COLO668 (cell line): Measurements from ENCODE around the gene MED13L.
"Not testable (repeated sequence)": the region's sequence is repeated elsewhere in the genome, so short reads cannot be mapped to it uniquely, and the experiment has no call there.

Source experiments
- DNase-seq: peaks from one replicate; lab custom pipeline; 2025; ENCODE audit not compliant: unreplicated experiment; lab: John Stamatoyannopoulos, UW

The MED13L gene

DNA sequence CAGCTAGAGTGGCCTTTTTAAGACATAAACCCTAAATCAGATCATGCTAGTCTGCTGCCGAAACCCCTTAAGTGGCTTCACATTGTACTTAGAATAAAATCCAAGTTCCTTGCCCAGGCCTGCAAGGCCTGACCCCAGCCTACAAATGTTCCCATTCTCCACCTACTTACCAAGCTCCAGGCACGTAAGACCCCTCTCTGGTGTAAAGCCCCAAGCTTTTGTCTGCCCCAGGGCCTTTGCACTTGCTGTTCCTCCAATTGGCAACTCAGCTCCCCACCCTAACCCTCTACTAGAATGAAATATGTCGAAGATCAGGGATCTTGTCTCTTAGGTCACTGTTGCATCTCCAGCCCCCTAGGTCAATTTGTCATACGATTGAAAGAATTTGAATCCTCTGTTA is 27.1 kb upstream of the MED13L start:
- no peak for DNase-seq

DNA sequence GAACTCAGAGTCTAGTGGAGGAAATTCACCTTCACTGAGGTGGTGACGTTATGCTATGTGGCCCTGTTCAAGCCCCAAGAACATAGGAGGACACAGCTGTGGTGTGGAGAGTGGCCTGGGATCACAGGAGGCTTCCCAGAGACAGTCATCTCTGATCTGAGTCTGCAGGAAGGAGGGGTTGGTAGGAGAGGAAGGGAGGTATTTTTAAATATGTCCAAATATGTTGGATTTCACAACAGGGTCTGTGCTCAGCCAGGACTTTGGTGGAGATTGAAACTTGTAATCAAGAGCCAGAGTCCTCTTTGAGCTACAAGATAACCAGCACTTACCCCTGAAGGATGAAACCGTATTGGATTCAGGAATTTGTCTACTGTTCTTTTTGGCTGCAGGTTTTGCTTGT is 26.4 kb upstream of the MED13L start:
- no peak for DNase-seq

DNA sequence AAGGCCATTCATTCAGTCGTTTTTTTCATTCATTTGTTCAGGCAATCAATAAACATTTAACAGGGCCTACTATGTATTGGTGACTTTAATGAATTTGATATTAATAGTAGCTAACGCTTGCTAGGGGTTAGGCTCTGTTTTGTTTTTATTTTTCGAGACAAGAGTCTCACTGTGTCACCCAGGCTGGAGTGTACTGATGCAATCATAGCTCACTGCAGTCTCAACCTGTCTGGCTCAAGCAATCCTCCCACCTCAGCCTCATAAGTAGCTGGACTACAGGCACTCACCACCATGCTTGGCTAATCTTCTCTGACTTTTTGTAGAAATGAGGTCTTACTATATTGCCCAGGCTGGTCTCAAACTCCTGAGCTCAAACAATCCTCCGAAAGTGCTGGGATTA is 25.6 kb upstream of the MED13L start:
- DNase-seq: no peak

DNA sequence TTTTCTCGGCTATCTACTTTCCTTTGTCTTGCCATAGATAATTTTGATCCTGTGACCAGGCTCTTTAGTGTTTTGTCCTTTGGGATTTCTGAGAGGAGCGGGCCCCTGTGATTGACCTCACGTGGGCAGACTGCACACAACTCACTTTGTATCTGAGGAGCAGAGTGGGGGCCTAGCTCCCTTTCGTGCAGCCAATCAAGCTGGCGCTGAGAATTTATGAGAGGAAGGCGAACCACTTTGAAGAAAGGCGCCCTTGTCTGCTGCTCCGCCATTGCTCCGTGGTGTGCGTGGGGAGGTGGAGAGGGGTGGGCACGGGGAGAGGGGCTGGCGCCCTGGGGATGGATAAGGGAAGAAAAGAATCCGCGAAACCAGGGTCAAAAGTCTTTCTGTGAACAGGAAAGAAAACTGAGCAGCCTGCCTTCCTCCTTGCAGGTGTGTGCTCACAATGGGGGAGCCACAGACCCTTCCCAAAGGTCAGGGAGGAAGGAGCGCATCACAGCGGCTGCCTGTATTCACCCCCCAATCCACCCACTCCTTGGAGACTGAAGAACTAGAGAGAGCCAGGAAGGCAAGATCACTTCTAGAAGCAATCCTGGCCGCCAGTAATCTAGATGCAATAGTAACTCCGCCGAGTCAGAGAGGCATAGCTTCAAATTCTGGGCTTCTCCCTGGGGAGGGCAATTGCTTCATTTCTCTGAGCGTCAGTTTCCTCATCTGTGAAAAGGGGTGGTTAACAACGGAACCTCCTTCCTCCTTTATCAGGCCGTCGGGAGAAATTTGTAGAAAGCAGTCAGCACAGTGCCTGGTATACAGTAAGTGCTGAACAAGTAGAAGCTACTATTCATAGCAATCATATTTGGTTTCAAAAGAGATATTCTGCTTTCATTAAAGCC is 24.9 kb upstream of the MED13L start:
- no peak for DNase-seq

DNA sequence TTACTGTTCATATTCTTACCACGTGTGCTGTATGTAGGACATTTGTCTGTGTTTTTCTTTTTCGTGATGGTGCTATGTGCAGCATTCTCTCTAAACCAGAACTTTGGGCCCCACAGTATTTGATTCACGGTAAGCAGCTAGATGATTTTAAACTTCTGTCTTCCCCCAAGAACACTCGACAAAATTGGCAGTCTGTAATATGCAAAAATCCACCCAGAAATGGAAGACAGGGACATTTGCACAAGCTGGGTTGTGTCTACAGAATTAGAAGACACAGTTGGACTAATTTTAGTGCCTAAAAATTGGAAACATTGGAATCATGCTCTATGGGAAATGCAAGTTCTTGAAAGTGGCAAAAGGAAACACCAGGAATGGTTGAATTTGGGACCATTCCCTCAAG is 24.1 kb upstream of the MED13L start:
- DNase-seq: no peak

DNA sequence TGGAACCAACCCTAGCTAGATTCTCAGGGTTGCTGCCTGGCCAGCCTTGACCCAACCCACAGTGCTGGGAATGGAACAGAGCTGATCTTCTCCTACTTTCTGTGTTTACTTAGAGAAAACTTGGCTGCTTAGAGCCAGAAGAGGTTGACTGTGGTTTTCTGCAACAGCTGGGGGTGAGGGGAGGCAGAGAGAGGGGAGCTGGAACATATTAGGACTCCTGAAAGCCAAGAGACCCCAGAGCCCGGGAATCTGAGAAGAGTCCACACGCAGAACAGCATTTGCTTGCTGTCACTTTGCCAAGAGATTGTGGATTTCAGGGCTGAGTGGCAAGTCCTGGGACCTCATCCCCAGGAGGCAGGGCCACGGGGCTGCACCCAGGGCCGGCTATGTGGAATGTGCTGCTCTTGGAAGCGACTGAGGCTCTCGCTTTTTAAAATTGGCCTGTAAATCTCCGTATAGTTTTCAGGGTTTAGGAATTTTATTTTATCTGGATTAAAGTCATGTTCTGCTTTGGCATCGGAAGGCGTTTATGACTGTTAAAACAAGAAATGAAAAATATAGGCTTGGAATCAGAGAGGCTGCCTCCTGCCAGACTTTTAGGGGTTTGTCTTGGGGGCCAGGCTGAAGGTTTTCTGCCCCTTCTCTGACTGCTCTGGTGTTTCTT is 22.3 kb upstream of the MED13L start:
- DNase-seq: no peak

DNA sequence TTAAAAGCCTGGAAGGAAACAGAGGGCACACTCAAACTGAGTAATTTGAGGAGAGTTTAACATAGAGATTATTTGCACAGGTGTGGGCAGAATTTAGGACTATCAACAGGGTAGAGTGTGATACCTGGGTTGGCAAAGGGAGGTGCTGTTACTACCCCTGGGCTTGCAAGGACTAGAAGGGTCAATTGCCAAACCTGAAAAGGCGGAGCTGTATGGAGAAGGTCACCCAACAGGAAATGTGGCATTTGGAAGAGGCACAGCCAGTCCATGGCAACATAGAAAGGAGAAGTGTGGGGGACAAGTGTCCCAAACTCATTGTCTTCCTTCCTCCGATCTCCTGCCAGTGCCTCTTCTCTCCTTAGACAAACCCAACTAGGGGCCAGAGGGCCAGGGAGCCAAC is 21.6 kb upstream of the MED13L start:
- peak; percentile 51 for DNase-seq

DNA sequence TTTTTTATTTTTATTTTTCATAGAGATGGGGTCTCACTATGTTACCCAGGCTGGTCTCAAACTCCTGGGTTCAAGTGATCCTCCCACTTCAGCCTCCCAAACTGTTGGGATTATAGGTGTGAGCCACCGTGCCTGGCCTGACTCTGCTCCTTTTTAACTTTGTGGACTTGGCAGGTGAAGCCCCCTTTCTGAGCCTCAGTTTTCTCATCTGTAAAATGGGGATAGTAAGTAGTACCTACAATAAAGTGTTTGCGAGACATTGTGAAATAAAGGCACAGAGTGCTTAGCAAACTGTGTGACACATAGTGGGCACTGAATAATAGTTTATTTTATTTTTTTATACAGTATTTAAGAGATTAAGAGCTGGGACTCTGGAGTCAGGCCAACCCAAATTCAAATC is 21.1 kb upstream of the MED13L start:
- DNase-seq: no peak

DNA sequence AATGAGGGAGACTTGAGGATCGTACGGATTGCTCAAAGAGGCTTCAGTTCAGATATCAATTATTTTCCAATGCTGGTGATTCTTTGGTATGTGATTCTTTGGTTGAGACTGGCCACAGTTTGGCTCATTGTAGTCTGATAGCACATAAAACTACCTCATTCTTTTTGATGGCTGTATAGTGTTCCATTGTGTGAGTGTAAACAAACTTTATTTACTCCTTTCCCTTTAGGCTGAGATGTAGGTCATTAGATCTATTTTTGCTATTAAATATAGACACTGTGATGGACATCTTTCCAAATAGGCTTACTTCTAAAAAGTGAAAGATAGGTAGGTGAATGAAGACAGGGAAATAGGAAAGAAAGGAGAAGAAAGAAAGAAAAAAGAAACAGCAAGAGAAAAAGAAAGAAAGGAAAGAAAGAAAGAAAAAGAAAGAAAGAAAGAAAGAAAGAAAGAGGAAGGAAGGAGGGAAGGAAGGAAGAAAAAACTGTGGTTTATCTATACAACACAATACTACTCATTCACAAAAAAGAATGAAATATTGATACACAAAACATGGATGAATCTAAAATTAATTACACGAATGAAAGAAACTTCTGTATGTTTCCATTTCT is 19.8 kb upstream of the MED13L start:
- no peak for DNase-seq

DNA sequence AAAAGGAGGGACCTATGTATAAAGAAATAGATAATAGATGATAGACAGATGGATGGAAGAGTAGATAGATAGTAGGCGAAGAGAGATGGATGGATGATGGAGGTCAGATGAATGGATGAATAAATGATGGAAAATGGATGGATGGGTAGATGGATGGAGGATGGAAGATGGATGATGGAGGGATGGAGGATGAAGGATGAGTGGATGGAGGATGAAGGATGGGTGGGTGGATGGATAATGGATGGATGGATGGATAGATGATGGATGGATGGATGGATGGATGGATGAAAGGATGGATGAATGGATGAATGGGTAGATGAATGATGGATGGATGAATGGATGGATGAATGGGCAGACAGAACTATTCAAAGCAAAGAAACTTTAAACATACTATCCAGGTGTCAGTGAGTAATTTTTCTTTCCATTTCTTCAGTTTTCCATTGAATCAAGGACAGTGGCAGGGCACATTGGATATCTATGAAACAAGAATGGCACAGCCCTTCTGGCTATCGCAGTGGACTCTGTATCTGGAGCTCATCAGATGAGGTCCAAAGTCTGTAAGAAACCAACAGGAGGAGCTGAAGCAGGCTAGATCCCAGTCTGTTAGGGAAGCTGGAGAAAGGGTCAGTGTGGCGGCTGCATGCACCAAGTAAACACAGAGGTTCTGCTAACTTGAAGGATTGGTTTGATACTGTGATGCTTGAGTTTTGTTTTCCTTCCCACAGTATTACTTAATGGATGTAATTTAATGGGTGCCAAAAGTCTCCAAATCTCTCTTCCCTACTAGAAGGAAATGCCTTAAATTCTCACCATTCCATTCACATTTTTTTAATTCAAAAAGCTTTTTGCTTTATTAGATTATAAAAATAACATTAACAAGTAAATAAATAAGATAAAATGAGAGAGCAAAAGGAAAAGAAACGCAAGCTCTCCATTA is 18.1 kb upstream of the MED13L start:
- DNase-seq: no peak

DNA sequence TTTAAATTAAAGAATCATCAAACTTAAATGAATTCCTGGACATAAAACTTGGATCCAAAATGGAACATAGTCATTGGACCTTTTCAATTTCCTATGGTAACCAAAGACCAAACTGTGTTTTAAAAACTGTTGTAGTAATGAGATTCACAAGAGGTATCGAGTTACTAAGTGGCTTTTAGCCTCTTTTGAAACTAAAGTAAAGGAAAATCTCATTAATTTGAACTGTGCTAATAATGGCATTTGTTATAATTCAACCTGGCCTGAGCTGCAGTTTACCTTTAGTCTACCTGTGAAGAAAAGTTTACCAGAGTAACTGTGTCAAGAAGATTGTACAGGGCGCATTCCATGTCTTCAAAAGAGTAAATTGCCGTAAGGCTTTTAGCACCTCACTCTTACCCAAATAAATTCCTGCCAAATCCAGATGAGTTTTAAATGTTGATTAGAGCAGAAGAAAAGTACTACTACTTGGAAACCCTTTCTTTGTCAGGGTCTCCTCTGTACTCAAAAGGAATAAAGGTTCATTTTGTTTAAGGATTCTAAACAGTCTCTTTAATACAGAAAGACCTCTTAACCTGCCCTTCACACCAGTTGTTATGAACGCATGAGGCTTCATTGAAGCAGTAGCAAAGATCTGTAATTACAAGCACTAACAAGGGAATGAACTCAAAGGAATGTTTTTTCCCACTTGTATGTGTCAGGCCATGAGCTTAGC is 17.1 kb upstream of the MED13L start:
- no peak for DNase-seq

DNA sequence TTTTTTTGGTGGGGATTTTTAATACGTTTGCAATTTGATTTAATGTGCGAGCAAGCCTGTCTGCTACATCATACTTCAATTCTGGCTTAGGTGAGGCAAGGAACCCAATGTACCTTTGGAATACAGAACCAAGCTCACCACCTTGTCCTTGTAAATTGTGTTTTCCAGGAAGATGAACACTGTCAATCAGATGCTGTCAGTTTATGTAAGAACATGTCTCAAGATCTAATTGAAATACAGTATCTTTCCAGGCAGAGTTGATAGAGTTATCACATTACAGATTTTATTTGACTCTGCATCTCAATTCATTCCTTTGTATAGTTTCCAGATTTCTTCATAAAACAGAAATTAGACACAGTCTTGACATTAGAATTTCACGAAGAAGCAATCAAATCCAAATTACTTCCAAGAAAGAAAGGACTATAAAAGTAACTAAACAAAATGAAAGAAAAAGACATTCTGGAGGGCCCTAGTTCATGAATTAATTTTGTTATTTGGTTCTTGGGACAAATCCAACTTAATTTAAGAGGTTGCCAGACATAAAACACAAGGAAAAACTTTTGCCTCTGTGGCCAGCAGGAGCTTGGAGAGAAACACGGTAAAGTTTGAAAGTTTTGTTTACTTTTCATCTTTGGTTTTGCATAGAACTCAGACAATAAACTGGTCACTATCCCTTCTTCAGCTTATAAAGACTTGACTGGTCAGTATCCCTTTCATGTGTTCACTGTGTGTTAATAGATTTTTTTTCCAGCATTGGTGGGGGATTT is 16.4 kb upstream of the MED13L start:
- no peak for DNase-seq

DNA sequence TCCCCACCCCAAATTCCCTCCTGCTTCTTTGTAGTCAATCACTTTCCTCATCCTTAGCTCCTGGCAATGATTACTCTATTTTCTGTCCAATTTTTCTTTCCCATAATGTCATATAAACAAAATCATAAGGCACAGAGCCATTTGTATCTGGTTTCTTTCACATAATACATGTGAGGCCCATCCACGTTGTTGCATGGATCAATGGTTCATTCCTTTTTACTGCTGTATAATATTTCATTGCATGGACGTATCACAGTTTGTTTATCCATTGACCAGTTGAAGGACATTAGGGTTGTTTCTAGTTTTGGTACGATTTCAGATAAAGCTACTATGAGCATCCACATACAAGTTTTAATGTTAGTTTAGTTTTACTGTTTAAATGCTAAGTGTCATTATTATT is 13.7 kb upstream of the MED13L start:
- DNase-seq: no peak

DNA sequence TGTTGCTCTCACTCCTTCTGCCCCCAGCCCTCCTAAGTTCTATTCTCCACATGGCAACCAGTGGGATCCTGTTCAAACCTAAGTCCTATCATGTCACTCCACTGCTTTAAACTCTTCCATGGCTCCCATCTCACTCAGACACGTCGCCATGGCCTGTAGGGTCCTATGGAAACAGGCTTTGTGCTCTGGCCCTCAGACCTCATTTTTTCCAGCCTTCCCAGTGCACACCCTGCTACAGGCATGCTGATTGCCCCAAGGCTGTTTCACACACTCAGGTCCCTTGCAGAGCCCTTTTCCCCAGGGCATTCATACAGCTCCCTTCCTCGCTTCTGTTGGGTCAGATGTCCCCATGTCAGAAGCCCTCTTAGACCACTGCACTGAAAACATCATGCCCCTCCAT is 11.2 kb upstream of the MED13L start:
- no peak for DNase-seq

DNA sequence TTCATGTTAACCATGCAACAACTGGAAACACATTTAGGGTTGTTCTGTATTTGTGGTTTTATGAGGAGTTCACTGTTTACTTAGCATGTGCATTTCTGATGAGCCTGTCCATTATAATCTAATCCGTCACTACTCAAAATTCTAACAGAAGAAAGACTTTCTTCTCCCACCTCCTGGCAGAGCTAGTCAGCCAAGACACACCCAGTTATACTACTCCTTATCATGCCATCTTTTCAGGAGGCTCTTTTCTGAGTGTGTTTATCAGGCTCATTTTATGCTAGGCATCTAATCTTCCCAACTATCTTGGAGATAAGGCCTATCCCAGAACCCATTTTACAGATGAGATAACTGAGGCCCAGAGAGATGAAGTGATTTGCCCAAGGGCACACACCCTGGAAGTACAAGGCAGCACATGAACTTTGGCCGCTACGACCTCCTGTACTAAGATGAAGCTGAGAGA is 10.4 kb upstream of the MED13L start:
- no peak for DNase-seq

DNA sequence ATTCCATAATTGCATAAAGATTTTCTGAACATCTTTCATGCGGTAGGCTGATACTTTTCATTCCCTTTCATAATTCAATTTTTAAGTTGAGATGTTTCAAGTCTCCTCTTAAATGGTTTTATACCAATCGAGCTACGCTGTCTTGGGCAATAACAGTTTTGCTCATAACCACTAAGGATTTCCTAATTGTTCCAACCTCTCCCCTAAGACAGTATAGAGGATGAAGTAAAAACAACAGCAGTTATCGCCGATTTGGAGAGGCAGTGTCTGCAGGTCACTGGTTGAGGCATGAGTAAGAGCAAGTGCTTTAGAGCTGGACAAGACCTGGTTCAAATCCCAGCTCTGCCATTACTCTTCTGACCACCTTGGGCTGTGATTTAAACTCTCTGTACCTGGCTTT is 6.9 kb upstream of the MED13L start:
- DNase-seq: no peak

DNA sequence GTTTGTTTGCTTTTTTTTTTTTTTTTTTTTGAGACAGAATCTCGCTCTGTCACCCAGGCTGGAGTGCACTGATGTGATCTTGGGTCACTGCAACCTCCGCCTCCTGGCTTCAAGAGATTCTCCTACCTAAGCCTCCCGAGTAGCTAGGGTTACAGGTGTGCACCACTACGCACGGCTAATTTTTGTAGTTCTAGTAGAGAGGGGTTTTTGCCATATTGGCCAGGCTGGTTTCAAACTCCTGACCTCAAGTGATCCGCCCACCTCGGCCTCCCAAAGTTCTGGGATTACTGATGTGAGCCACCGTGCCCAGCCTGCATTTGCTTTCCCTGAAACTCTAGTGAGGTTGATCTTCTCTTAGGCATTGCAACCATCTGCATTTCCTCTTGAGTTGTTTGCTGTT is 6.4 kb upstream of the MED13L start:
- not testable (repeated sequence) for DNase-seq

DNA sequence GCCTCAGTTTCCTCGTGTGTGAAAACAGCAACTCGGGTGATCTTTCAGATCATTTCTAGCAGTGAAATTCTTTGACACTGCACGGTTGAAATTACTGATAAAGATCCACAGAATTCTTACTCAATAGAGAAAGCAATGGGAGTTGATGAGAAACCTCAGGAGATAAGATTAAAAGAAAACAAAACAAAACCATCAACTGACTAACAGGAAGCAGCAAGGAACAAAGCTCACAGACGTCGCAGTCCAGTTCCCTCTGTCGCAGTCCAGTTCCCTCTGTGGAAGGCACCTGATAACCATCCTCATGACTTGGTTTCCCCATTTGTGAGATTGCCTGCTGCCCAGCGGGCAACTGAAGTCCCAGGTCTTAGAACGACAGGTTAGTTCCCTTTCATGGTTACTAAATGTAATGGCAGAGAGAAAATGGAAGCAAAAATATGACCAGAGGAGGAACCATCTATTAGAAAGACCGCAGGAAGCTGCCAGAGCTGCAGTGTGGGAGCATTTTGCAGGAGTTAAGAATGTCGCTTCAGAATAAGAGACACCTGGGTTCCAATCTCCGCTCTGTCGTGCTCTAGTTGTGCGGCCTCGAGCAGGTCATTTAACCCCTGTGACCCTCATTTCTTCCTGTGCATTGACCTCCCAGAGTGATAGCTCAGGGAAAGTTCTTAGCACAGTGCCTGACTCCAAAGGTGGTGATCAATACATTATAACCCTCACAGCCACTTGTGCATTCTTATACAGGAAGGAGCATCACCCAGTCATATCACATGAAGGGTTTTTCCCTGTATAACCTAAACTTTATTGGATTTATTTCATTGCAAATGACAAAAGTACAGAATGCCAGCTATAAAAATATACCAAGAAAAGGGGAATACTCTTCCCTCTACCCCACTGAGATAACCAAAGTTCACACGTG is 5.1 kb upstream of the MED13L start:
- no peak for DNase-seq
